Body of pancreas (tissue), 4 donors: Measurements from ENCODE around the gene DAB2.

Experiments
- POLR2A ChIP-seq, 3 donors: fragments of 450-650 bp; IDR thresholded peaks; one replicate each; pipeline ENCODE4 v1.6.1; 2016; ENCODE audit warnings: antibody characterized with exemption in 3 of 3, mild to moderate bottlenecking in 2 of 3
- TF ChIP-seq, protein P1 (sequence below), 7 experiments: fragments of 450-650 bp in 4 of 7; fragments of 200-600 bp in 3 of 7; sonication (generic) in 3 of 7; IDR thresholded peaks; one replicate each; pipeline ENCODE4 v1.5.1; 2016 to 2019; ENCODE audit warnings: antibody characterized with exemption in 7 of 7

DNA sequence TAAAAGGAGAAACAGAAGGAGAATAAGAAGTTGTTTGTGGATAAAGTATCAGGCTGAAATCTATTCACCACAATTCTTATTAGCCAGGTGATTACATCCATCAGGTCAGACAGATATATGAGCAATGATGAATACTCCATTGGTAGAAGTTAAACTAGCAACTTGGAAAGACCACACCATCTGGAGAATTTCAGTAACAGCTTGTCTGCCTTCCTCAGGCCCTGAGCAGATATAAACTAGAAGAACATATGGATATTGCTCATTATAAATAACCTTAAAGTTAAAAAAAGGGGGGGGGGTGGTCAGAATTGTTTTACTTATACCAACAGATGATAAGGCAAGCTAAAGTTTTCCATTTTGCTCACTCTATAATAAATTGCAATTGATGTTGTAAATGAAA lies 10.4 kb downstream of the DAB2 start:
- TF ChIP-seq, protein P1, sequence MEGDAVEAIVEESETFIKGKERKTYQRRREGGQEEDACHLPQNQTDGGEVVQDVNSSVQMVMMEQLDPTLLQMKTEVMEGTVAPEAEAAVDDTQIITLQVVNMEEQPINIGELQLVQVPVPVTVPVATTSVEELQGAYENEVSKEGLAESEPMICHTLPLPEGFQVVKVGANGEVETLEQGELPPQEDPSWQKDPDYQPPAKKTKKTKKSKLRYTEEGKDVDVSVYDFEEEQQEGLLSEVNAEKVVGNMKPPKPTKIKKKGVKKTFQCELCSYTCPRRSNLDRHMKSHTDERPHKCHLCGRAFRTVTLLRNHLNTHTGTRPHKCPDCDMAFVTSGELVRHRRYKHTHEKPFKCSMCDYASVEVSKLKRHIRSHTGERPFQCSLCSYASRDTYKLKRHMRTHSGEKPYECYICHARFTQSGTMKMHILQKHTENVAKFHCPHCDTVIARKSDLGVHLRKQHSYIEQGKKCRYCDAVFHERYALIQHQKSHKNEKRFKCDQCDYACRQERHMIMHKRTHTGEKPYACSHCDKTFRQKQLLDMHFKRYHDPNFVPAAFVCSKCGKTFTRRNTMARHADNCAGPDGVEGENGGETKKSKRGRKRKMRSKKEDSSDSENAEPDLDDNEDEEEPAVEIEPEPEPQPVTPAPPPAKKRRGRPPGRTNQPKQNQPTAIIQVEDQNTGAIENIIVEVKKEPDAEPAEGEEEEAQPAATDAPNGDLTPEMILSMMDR (IDR thresholded peaks at IDR 0.05) = no peak
- no peak for TF ChIP-seq POLR2A (IDR thresholded peaks at IDR 0.05)
